GM12801 (cell line): ENCODE measurements around the gene RRP1.

Experiments
- TF ChIP-seq, protein P1 (sequence below): IDR thresholded peaks from one replicate; pipeline ENCODE4 v1.5.1; 2011; ENCODE audit warnings: control low read depth; ENCODE audit not compliant: insufficient read length; ENCODE audit errors: extremely low read depth

RRP1 gene

DNA sequence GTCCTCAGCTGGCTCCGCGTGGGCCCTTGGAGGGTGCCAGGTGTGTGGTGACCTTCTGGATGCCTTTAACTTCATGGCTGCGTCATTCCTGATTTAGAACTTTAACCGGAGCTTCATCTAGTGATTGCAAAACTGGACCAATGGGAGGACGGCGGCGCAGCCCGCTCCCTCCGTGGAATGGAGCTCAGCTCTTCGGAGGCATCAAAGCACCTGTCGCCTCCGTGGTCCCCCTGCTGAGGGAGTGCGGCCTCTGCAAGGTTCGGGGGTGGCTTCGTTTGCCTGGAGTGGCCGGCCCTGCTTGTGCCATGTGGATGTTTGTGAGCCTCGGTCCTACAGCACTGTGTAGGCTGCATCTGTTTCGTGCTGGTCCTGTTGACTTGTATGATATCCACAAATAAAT lies 27.5 kb upstream of the RRP1 start:
- TF ChIP-seq, protein P1, sequence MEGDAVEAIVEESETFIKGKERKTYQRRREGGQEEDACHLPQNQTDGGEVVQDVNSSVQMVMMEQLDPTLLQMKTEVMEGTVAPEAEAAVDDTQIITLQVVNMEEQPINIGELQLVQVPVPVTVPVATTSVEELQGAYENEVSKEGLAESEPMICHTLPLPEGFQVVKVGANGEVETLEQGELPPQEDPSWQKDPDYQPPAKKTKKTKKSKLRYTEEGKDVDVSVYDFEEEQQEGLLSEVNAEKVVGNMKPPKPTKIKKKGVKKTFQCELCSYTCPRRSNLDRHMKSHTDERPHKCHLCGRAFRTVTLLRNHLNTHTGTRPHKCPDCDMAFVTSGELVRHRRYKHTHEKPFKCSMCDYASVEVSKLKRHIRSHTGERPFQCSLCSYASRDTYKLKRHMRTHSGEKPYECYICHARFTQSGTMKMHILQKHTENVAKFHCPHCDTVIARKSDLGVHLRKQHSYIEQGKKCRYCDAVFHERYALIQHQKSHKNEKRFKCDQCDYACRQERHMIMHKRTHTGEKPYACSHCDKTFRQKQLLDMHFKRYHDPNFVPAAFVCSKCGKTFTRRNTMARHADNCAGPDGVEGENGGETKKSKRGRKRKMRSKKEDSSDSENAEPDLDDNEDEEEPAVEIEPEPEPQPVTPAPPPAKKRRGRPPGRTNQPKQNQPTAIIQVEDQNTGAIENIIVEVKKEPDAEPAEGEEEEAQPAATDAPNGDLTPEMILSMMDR = no peak

DNA sequence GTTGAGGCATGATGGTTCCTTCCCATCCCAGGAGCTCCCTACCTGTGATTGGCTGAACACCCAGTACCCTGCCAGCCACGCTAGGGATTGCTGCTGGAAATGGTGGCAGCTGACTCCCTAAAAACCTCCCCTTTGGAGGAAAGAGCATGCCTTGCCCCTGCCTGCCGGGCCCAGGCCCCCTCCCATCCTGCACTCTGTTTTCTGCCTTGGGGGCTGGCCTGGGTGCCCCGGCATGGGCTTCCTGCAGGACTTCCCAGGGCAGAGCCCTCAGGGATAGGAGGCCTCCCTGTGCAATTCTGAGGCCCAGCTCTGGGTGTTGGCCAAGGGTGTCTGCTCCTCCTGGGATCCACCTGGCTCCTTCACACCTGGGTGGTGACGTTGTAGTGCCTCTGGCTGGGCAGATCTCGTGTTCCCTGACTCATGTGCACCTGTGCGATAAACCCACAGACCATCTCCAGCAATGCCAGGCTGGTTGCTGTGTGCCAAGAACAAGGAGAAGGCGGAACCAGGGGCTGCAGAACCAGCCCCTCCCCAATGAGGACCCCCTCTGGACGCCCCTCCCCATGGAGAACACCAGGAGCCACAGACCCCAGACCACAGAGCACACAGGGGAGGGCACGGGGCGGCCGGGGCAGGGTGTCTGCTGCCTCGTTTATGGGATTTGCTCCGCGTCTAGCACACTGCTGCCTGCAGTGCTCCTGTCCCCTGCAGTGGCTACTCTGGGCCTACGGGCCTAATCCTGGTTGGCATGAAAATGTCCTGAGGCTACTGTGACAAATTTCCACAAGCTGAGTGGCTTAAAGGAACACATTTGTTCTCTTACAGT lies 26.9 kb upstream of the RRP1 start:
- TF ChIP-seq, protein P1 = no peak

DNA sequence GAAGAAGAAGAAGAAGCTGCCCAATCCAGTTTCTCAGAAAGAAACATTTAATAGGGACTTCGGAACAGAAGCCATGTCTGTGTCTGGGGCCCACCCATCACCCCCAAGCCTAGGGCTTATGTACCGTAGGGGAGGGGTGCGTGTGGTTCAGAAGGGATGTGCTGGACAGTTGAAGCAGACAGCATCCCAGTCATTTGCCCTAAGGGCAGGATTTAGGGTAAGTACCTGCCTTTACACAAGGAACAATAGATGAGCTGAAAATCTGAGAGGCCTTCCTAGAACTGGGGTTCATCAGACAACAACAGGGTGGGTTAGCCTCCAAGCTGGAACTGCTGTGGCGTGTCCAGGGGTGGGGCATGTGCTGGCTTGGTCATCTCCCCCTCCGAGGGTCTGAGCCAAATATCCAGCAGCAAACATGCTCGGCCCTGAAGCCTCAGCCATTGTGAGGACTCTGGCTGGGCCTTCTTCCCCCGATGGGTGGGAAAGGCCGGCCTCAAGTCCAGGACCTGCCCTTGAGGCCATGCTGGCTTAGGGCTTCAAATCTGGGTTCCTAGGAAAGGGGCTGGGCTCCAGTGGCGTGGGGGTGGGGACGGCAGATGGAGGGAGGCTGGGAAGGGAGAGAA lies 25.4 kb upstream of the RRP1 start:
- TF ChIP-seq, protein P1 = no peak

DNA sequence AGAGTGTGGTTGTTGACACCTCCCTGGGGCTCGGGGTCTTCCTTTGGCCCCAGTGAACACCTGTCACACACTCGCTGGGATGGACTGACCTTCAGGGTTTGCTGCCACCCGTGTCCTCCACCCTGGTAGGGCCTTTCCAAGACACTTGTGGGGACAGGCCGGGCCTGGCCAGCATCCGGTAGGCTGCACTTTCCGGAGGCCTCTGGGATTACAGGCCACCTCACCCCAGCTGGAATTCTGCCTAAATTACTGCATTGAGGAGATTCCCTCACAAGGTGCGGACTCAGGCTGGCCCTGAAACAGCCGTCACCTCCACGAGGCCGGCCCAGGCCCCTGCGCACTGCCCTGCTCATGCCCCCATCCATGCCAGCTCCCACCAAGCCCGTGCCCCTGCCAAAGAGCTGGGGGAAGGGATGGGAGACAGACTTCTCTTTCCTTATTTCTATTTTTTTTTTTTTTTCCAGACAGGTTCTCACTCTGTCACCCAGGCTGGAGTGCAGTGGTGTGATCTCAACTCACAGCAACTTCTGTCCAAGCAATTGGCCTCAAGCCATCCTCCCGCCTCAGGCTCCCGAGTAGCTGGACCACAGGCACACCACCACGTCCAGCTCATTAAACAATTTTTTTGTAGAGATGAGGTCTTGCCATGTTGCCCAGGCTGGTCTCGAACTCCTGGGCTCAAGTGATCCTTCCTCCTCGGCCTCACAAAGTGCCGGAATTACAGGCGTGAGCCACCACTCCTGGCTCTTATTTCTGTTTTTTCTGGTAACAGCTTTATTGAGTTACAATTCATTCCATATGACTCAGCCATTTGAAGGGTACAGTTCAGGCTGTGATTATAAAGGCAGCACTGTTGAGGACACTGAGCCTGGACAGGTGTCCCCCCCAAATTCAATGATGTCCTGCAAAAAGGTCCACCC lies 24.5 kb upstream of the RRP1 start:
- TF ChIP-seq, protein P1 = no peak

DNA sequence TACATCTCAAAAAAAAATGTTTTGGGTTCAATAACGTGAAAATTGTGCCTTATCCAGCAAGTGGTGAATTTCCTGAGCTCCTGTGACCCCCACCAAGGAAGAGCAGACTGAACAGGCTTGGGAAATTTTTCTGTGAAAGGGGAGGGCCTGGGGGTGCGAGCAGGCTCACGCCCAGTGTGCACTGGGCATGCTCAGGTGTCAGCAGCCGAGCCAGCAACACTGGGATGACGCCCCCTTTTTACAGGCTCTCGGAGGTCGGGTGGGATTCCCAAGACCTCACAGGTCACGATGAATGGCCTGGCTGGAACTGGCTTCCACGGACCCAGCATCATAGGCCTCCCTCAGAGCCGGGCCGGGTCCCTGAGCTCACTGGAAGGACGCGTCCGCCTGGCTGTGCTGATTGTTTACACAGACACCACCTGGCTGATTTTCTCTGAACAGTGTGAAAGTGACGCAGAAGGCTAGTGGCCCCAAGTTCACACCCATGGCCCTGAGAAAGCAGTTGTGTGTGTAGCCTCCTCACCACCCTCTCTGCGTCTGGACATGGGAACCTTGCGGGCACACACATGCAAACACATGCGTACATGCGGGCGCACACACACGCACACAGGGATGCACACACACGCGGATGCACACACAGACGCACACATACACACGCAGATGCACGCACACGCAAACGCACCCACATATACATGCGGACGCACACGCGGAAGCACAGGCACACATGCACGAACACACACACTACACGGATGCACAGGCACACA lies 22.5 kb upstream of the RRP1 start:
- TF ChIP-seq, protein P1 = no peak

DNA sequence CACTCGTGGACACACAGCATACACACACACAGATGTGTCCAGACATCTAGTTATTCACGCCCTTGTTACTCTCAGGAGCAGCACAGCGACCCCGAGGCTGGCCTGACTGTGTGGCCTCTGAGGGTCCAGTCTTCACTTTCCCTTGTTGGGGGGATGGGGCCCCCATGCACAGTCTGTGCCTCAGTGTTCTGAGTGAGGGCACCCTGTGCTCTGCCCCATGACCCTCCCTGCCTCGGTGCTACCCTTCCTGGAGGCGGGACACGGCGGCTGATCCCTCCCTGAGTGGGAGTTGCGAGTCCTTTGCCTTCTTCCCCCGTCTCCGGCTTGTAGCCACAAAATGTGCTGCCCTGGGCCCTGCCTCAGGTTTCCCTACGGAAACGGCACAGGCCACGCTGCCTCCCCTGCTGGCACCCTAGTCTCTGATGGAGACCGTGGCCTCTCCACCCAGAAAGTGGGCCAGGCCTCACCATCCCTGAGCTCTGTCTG lies 21.8 kb upstream of the RRP1 start:
- TF ChIP-seq, protein P1 = no peak
